IMR-90 (cell line): ENCODE measurements around the gene CST4. TPM values are rescaled to one million over a fixed set of nuclear protein-coding genes. Genes with fewer than 3 reads are reported as not detected.

ENCODE experiments used
- ATAC-seq: fragments of 200-7000 bp; cut with Tn5 transposase; 2 replicates; pipeline ENCODE4 v1.9.1; 2020; ENCODE audit warnings: low read depth, mild to moderate bottlenecking, moderate library complexity
- BruUV-seq: library from RNA; stranded (reverse); fragments of 400-500 nt; replicated peaks from 2 replicates; lab custom pipeline; 2021; lab: Mats Ljungman, UMichigan
- CTCF ChIA-PET: fragments of 300-600 bp; formaldehyde crosslinking; extraction: SDS; loops from one replicate; lab custom pipeline; 2021; ENCODE audit warnings: antibody characterized with exemption; lab: Yijun Ruan, JAX
- POLR2A ChIA-PET: fragments of 300-600 bp; sonication (Branson Sonifier 250); formaldehyde crosslinking; loops from one replicate; lab custom pipeline; 2022; ENCODE audit warnings: antibody characterized with exemption; ENCODE audit not compliant: unreplicated experiment; lab: Charles Lee
- DNase-seq: peaks from one replicate; pipeline ENCODE4 v3.0.0; 2013
- H2AFZ ChIP-seq: replicated peaks from 2 replicates; pipeline ENCODE3; 2013; ENCODE audit warnings: low read length, mild to moderate bottlenecking; ENCODE audit not compliant: poor library complexity
- H2AK5ac ChIP-seq: 2 replicates; pipeline ENCODE4 v1.6.1; 2013; ENCODE audit warnings: low read depth, low read length, inconsistent platforms
- H2AK9ac ChIP-seq: replicated peaks from 2 replicates; pipeline ENCODE3; 2013; ENCODE audit warnings: mild to moderate bottlenecking, low read depth, low read length, moderate library complexity; ENCODE audit not compliant: poor library complexity
- H2BK120ac ChIP-seq: 2 replicates; pipeline ENCODE4 v1.6.1; 2013; ENCODE audit warnings: low read depth, low read length, inconsistent platforms
- H2BK15ac ChIP-seq: 3 replicates; pipeline ENCODE4 v1.6.1; 2013; ENCODE audit warnings: low read depth, low read length, inconsistent platforms
- H2BK20ac ChIP-seq: 2 replicates; pipeline ENCODE4 v1.6.1; 2013; ENCODE audit warnings: low read depth, mild to moderate bottlenecking, inconsistent platforms, low read length, moderate library complexity
- H2BK5ac ChIP-seq: 2 replicates; pipeline ENCODE4 v1.6.1; 2013; ENCODE audit warnings: mild to moderate bottlenecking, low read depth, low read length, inconsistent platforms; ENCODE audit not compliant: poor library complexity, severe bottlenecking
- H3K14ac ChIP-seq: replicated peaks from 2 replicates; pipeline ENCODE4 v1.6.1; 2013; ENCODE audit warnings: low read depth, low read length, inconsistent platforms
- H3K18ac ChIP-seq: 2 replicates; pipeline ENCODE4 v1.6.1; 2013; ENCODE audit warnings: low read depth, low read length, control low read depth
- H3K23ac ChIP-seq: 2 replicates; pipeline ENCODE4 v1.6.1; 2013; ENCODE audit warnings: low read depth, low read length, inconsistent platforms
- H3K27ac ChIP-seq: 2 replicates; pipeline ENCODE4 v1.5.1; 2013; ENCODE audit warnings: mild to moderate bottlenecking, control low read depth, low read length; ENCODE audit not compliant: insufficient read depth
- H3K27me3 ChIP-seq: 2 replicates; pipeline ENCODE4 v1.6.1; 2013; ENCODE audit warnings: low read length; ENCODE audit not compliant: control insufficient read depth, insufficient read depth
- H3K36me3 ChIP-seq: 2 replicates; pipeline ENCODE4 v1.6.1; 2013; ENCODE audit warnings: low read length, mixed read lengths; ENCODE audit not compliant: control insufficient read depth, insufficient read depth
- H3K4ac ChIP-seq: 2 replicates; pipeline ENCODE4 v1.6.1; 2013; ENCODE audit warnings: low read depth, low read length, inconsistent platforms
- H3K4me1 ChIP-seq: 2 replicates; pipeline ENCODE4 v1.6.1; 2013; ENCODE audit warnings: low read length, mixed read lengths; ENCODE audit not compliant: control insufficient read depth, insufficient read depth
- H3K4me2 ChIP-seq: 2 replicates; pipeline ENCODE4 v1.6.1; 2013; ENCODE audit warnings: low read depth, mild to moderate bottlenecking, control low read depth, low read length, moderate library complexity
- H3K4me3 ChIP-seq: 2 replicates; pipeline ENCODE4 v1.5.1; 2013; ENCODE audit warnings: low read depth, mild to moderate bottlenecking, control low read depth, low read length, moderate library complexity; ENCODE audit not compliant: insufficient read depth
- H3K56ac ChIP-seq: 2 replicates; pipeline ENCODE4 v1.6.1; 2013; ENCODE audit warnings: low read length, inconsistent platforms; ENCODE audit not compliant: insufficient read depth; ENCODE audit errors: extremely low read depth
- H3K79me1 ChIP-seq, 2 experiments: 2 replicates each; pipeline ENCODE4 v1.6.1; 2013; ENCODE audit warnings: low read length in 2 of 2, inconsistent platforms in 1 of 2, low read depth in 1 of 2
- H3K9ac ChIP-seq: 2 replicates; pipeline ENCODE4 v1.6.1; 2013; ENCODE audit warnings: low read depth, low read length, control low read depth
- H3K9me1 ChIP-seq: 2 replicates; pipeline ENCODE4 v1.6.1; 2013; ENCODE audit warnings: low read length, inconsistent platforms; ENCODE audit not compliant: insufficient read depth
- H3K9me3 ChIP-seq: 2 replicates; pipeline ENCODE4 v1.6.1; 2013; ENCODE audit warnings: low read length; ENCODE audit not compliant: control insufficient read depth, insufficient read depth
- H4K20me1 ChIP-seq: 2 replicates; pipeline ENCODE4 v1.6.1; 2013; ENCODE audit warnings: low read length, inconsistent platforms; ENCODE audit not compliant: insufficient read depth
- H4K5ac ChIP-seq: 2 replicates; pipeline ENCODE4 v1.6.1; 2013; ENCODE audit warnings: mild to moderate bottlenecking, low read depth, low read length, control low read depth
- H4K8ac ChIP-seq, 2 experiments: 2 replicates each; pipeline ENCODE4 v1.6.1; 2013; ENCODE audit warnings: low read depth in 2 of 2, low read length in 2 of 2, control low read depth in 1 of 2, inconsistent platforms in 1 of 2
- H4K91ac ChIP-seq: 2 replicates; pipeline ENCODE4 v1.6.1; 2013; ENCODE audit warnings: low read depth, low read length, inconsistent platforms; ENCODE audit not compliant: insufficient read depth
- ELK1 ChIP-seq: fragments of 150-350 bp; IDR thresholded peaks from 2 replicates; pipeline ENCODE4 v1.6.1; 2016; ENCODE audit warnings: low read depth, mild to moderate bottlenecking, low read length, moderate library complexity, borderline replicate concordance
- FOS ChIP-seq: fragments of 150-350 bp; IDR thresholded peaks from 2 replicates; pipeline ENCODE4 v1.6.1; 2016; ENCODE audit warnings: low read depth, low read length
- MAFK ChIP-seq: IDR thresholded peaks from 2 replicates; pipeline ENCODE4 v1.6.1; 2012; ENCODE audit warnings: low read depth, low read length, improper control_type of control experiment
- MAZ ChIP-seq: IDR thresholded peaks from 2 replicates; pipeline ENCODE4 v1.6.1; 2012; ENCODE audit warnings: low read depth, mild to moderate bottlenecking, low read length, improper control_type of control experiment, moderate library complexity, borderline replicate concordance
- MXI1 ChIP-seq: IDR thresholded peaks from 2 replicates; pipeline ENCODE4 v1.6.1; 2012; ENCODE audit warnings: low read depth, mild to moderate bottlenecking, low read length, moderate library complexity, borderline replicate concordance
- NFE2L2 ChIP-seq: fragments of 150-350 bp; IDR thresholded peaks from 2 replicates; pipeline ENCODE4 v1.6.1; 2016; ENCODE audit warnings: low read depth, mild to moderate bottlenecking, low read length
- RAD21 ChIP-seq: IDR thresholded peaks from 2 replicates; pipeline ENCODE4 v1.6.1; 2012; ENCODE audit warnings: low read length, improper control_type of control experiment
- RCOR1 ChIP-seq: IDR thresholded peaks from 2 replicates; pipeline ENCODE4 v1.6.1; 2012; ENCODE audit warnings: mild to moderate bottlenecking, low read length, improper control_type of control experiment; ENCODE audit not compliant: insufficient replicate concordance
- USF2 ChIP-seq: fragments of 150-350 bp; IDR thresholded peaks from 2 replicates; pipeline ENCODE4 v1.6.1; 2017; ENCODE audit warnings: mild to moderate bottlenecking, antibody characterized with exemption, low read length, low read depth
- WGBS, 2 experiments: methylation state at CpG; one replicate each; pipeline versions ENCODE4 v1.1.5 to v1.1.7; 2013; ENCODE audit warnings: missing lambda C conversion rate in 2 of 2; ENCODE audit not compliant: insufficient read length in 1 of 2; ENCODE audit errors: extremely low coverage in 2 of 2; 5-methylcytosine and 5-hydroxymethylcytosine counted together
- dilution Hi-C: fragments of 300-500 bp; cut with HindIII; formaldehyde crosslinking; loops from one replicate; pipeline ENCODE4 v1.14.3; 2018; ENCODE audit warnings: low sequenced_read_pairs; ENCODE audit not compliant: unreplicated experiment
- in situ Hi-C: fragments of 300-500 bp; cut with MboI; formaldehyde crosslinking; loops from 3 replicates; pipeline ENCODE4 v1.14.3; 2019; ENCODE audit warnings: low sequenced_read_pairs, inconsistent platforms, mixed read lengths
- intact Hi-C: fragments of 100-400 bp; cut with micrococcal nuclease; formaldehyde crosslinking; loops from 2 replicates; pipeline ENCODE4 v1.10.0; 2022
- polyA plus RNA-seq, 3 experiments: library from polyadenylated mRNA; depleted of rRNA; stranded (reverse); fragments of >200 nt; gene quantifications; 2 replicates each; pipeline ENCODE4 v1.2.3, GENCODE V29; 2012; ENCODE audit warnings: low replicate concordance in 1 of 3
- total RNA-seq: library from RNA; depleted of rRNA; stranded (reverse); fragments of >200 nt; gene quantifications from 2 replicates; pipeline ENCODE4 v1.2.3, GENCODE V29; 2012

Gene CST4
- total and polyA plus RNA-seq, 2 of the 4 experiments (the other 2 are of a cell fraction), result not detected

GRCh38 chr20:23664954-23665353 lies 23.9 kb downstream of the CST4 start:
- in situ Hi-C loops, result loop anchor here (10.0 kb wide), 1 partner anchor 330 kb away; no protein-coding TSS in a partner anchor
- dilution Hi-C loops, result no loop called here
- CTCF ChIA-PET, result no interaction called here

More at GRCh38 chr20:23664954-23665353, 23.9 kb downstream of the CST4 start:
- Histone ChIP-seq H3K36me3 (no peaks in the 10 kb centered on the region), H3K79me1 (no peaks in the 10 kb centered on the region), H4K91ac (no peak overlapping the region), H4K5ac (no peak overlapping the region), H2BK120ac (no peak overlapping the region), H3K18ac (no peak overlapping the region), H2AK9ac (no peak overlapping the region), H2BK5ac (no peak overlapping the region), H2BK20ac (no peak overlapping the region), H3K9ac (no peak overlapping the region), H3K4me1 (peaks cover 3% of the 10 kb centered on the region), H3K56ac (no peak overlapping the region), H4K8ac (no peak overlapping the region), H3K4ac (no peak overlapping the region), H2AK5ac (no peak overlapping the region), H2AFZ (no peak overlapping the region), H3K27me3 (peaks cover 6% of the 10 kb centered on the region), H3K27ac (no peak overlapping the region), H3K4me2 (no peak overlapping the region), H2BK15ac (no peak overlapping the region), H3K9me3 (no peaks in the 10 kb centered on the region), H3K14ac (no peak overlapping the region), H4K20me1 (no peaks in the 10 kb centered on the region), H3K23ac (no peak overlapping the region), H3K9me1 (no peaks in the 10 kb centered on the region), H3K4me3 (no peak overlapping the region)
- no TSS peak for BruUV-seq
- intact Hi-C loops, result loop anchor here (5.0 to 10.0 kb wide), 2 partner anchors 60 to 223 kb away; no protein-coding TSS in a partner anchor
- POLR2A ChIA-PET, result no interaction called here
- no peak for TF ChIP-seq RAD21
- TF ChIP-seq ELK1, result no peak
- no peak for TF ChIP-seq USF2
- no peak for TF ChIP-seq MAZ
- no peak for TF ChIP-seq NFE2L2
- TF ChIP-seq MAFK, result no peak
- no peak for TF ChIP-seq FOS
- no peak for TF ChIP-seq MXI1
- TF ChIP-seq RCOR1, result no peak
- no peak for DNase-seq
- ATAC-seq, result no peak
- WGBS, 2 experiments, result no CpG with 5 or more reads among the region's 3 CpGs
